Measurements from ENCODE around the gene DLAT.
"Not testable (repeated sequence)": the region's sequence is repeated elsewhere in the genome, so short reads cannot be mapped to it uniquely, and the experiment has no call there.

Gene DLAT

DNA sequence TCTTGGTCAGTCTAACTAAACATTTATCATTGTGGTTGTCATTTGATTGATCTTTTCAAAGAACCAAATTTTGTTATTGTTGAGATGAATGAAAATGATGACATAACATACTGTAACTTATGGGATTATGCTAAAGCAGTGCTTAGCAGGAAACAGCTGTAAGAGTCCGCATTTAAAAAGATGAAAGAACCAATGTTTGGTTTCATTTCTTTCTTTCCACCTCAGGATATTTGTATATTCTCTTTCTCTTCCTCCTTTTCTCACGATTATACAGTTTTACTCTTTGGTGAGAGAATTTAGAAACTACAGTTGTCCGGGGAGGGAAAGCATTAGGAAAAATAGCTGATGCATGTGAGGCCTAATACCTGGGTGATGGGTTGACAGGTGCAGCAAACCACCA, 25.5 kb downstream of the DLAT start:
- DNase-seq: no peak

DNA sequence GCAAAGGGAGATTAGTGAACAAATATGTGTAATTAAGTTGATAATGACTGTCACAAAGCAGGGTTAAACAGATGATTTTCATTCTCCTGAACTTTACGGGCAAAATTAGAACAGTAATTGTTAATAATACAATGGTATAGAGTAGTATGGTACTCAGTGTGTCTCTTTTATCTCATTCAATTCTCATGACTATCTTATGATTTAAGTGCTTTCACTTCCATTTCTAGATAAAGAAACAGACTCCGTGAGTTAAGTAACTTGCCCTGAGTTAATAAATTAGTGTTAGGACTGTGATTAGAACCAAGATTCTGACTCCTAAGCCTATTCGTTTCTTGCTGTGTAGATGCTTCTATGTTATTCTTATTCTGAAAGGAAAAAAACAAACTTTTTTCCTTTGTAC, 26.6 kb downstream of the DLAT start:
- no peak for DNase-seq

- DNase-seq: no peak
Measured at GRCh38 chr11:112057170-112057569, 32.0 kb downstream of the DLAT start.

DNA sequence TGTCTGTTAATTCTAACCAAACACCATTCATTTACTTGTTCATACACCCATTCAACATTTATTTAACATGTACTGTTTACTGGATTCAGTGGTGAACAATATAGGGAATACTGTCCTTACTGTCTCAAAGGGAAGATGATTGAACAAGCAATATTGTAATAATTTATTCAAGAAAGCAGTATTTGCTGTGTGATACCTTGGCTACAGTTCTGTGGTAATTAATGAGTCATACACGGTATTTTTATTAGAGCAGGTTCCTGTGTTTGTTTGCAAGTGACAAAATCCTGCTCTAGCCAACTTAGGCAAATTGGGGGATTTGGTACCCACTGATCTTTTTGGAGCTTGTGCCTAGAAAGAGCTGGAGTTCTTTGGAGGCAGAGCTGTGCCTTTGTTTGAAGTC, 32.9 kb downstream of the DLAT start:
- DNase-seq: no peak

DNA sequence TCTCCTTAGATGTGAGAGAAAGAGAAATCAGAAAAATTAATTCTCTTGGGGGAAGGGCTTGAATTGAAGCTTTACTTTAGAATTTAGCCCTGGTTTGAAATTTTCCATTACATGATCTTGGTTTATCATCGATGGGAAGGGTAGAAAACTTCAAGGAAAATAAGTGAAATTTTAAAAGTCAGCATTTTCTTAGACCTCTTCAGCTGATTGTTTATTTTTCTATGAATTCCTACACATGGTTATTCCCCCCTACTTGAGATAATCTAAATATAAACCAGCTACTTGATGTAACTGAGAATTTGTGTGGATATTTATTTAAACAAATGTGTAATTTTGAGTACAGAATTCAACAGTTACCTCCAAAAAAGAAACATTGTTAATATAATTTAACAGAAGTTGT, 37.7 kb downstream of the DLAT start:
- no peak for DNase-seq

DNA sequence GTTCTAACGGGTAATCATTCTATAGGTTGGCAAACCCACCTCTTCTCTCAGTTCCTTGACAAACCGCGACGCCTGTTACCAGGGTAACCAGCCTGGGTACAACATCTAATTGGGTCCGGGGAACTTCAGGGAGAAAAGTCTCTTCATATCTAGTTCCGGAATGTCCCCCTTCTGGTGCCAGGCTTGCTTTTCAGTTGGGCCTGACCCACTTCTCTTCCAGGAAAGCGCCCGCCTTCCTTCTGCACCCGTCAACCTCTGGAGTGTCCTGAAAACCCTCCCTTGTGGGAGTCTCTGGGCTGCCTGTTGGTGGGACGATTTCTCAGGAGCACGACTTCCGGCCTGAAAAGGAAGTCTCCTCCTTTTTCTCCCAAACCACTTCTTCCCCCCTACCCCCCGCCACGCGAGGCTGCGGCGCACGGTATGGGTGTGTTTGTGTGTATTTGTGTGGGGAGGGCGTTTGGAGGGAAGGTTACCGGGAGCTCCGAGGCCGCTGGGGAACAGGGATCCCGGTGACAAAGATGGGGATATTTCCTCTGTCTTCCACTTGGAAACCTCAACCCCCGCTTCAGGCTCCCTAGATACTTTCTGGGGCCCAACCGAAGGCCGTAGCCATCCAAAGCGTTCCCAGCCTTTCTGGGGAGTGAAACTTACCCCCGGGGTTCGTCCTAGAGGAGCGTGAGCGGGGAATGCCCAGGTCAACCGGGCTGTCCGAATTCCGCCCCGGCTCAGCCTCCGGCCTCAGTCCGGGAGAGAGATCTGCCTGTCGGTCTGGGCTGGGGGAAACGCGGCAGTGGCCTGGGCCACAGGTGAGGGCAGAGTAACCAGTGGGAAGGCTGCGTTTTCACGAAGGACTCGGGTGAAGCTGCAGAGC, 49.0 kb downstream of the DLAT start, which contains the start of the genes NKAPD1 and PIH1D2:
Gene NKAPD1 (plus strand): TSS at position 359 of the 871 bp plus-strand sequence. CDS start 1,276 bp downstream, outside the sequence.
Gene PIH1D2 (minus strand): TSS at position 77 of the 871 bp plus-strand sequence. CDS start 843 bp downstream, outside the sequence.
- peak; percentile 91 to 99 for DNase-seq

DNA sequence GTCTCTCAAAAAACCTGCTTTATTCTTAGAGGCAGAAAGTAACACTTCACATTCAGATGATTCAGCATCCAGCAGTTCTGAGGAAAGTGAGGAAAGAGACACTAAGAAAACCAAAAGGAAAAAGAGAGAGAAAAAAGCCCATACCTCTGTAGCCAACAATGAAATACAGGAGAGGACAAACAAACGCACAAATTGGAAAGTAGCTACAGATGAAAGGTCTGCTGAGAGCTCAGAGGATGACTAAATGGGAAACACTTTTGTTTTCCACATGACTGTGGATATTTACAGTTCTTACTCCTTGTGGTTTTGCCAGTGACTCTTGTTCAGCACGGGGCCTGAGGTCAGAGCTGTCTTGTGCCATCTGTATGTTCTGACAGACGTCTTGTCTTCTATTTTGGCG, 57.5 kb downstream of the DLAT start:
- no peak for DNase-seq

DNA sequence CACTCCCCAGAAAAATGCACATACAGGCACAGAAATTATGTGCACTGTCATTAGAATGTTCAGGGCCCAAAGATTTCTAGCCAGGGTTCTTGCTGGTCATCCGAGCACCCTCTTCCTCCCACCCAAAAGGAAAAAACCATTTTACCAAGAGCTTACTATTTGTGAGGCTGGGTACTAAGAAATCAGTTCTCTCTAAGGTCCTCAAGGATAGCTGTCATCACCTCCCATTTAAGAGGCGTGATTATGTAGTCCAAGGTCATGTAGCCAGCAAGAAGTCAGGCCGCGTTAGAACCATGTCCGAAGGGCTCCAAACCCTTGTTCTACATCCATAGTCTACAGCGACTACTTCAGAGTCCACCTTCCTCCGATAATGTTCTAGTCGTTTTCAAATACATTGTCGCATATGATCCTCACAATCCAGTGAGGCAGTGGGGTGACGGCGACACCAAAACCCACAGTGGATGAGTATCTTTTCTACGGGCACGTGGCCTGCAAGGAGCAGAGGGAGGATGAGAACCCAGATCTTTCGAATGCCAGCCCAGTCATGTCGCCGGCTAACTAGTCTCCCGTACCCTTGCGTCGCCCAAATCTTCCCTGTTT, 60.7 kb downstream of the DLAT start:
- peak in 1 of 2 experiments; percentile 62 for DNase-seq

DNA sequence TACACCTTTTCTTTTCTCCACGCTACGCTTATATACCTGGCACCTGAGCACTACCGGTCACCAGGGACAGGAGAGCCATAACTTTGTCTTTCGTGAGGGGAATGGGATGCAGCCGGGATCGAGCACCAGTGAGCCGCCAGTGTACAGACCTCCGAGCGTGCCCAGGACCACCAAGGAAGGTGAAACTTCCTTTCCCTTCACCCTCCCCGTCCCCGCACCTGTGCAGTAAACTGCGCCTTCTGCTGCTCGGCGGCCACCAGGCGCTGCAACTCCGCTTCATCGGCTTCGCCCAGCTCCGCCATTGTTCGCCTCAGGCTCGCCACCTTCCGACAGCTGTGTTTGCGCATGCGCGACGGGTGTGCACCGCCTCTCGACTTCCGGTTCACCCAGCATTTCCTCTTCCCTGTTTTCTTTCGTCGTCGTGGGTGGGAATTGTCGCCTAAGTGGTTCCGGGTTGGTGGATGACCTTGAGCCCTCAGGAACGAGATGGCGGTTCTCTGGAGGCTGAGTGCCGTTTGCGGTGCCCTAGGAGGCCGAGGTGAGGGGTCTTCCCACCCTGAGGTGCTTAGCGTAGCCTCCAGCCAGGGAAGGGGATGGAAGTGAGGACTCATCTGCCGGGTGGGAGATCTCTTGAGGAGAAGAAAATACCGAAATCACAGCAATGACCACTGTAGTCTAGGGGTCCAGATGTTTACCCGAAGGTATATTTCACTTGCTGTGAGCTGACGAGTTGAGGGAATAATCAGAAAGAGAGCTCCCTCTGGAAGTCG, 61.4 kb downstream of the DLAT start, which contains the start of the genes SDHD and TIMM8B:
Gene SDHD (plus strand): TSS at position 452 of the 770 bp plus-strand sequence. CDS start 35 bp downstream, at position 487.
Gene TIMM8B (minus strand): TSS at position 335 of the 770 bp plus-strand sequence. CDS start 33 bp downstream, at position 302.
- DNase-seq: peak; percentile 96 to 100

- DNase-seq: no peak
Measured at GRCh38 chr11:112087212-112087611, 62.0 kb downstream of the DLAT start.

DNA sequence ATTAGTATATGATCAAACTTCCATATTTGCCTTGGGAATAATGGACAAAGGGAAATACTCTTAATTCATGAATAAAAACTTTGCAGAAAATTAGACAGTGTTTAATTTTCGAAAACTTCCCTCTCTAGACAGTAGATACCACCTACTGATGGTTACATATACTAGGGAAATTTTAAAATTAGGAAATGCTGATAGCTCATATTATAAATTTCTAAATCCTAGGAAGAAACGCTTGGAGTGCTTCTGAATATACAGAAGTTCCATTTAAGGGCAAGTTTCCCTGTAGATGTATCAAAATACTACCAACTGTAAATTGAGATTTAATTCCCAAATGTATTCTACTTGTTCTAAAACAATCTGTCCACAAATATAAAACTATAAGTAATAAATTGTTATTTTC, 70.1 kb downstream of the DLAT start:
- DNase-seq: not testable (repeated sequence)

DNA sequence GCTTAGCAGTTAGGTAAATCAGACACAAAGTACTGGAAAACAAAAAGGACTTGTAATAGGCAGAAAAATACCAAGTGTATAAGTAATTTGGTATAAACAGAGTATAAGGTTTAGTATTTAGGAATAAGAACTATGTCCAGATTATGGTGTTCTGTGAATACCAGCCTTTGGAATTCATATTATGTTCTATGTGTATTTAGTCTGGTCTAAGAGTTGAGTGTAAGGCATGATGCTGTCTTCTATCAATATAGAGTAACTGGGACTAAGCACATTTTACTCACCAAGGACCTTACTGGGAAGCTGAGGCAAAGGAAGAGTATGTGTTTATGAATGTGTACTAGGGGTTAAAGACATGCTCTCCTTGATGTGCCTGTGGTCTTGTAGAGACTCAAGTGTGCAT, 71.0 kb downstream of the DLAT start:
- no peak for DNase-seq

GRCh38 chr11:112097734-112098528, 72.7 kb downstream of the DLAT start:
- DNase-seq: no peak

DNA sequence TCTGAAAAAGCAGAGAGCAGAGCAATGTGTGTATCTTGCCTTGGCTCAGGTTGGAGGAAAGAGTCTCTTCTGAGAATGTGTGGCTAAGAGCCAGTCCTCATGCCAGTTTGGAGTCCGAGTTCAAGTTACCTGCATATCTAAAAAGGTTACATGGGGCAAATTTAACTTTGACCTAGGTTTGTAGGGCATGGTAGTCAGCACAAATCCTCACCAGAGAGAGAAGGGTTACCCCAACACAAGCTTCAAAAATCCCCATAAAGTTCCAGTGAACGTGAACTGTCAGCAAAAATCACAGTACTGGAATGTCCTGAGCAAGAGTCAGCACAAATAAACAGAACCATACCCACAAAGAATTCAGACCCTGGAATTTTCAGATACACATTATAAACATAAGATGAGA, 75.3 kb downstream of the DLAT start:
- DNase-seq: no peak

GRCh38 chr11:112103446-112103845, 78.2 kb downstream of the DLAT start:
- no peak for DNase-seq

DNA sequence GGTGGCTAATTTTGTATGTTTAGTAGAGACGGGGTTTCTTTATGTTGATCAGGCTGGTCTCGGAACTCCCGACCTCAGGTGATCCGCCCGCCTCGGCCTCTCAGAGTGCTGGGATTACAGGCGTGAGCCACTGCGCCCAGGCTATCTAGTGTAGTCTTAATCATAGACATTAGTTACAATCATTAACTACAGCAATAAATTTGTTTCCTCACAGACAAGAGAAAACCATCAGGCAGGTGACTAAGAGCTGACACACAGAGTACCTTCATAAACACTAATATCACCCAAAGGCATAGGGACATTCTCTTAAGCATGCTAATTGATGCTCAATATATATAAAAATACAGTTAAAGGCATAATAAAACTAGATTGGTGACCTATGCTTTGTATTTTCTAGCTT, 80.9 kb downstream of the DLAT start:
- no peak for DNase-seq
